ENCODE results near the gene MRPL51. TPM values are rescaled to one million over a fixed set of nuclear protein-coding genes. Genes with fewer than 3 reads are reported as not detected.

MRPL51 gene
- total and polyA plus RNA-seq, 2 experiments from 2014 or later, result 93.9 to 463 TPM

DNA sequence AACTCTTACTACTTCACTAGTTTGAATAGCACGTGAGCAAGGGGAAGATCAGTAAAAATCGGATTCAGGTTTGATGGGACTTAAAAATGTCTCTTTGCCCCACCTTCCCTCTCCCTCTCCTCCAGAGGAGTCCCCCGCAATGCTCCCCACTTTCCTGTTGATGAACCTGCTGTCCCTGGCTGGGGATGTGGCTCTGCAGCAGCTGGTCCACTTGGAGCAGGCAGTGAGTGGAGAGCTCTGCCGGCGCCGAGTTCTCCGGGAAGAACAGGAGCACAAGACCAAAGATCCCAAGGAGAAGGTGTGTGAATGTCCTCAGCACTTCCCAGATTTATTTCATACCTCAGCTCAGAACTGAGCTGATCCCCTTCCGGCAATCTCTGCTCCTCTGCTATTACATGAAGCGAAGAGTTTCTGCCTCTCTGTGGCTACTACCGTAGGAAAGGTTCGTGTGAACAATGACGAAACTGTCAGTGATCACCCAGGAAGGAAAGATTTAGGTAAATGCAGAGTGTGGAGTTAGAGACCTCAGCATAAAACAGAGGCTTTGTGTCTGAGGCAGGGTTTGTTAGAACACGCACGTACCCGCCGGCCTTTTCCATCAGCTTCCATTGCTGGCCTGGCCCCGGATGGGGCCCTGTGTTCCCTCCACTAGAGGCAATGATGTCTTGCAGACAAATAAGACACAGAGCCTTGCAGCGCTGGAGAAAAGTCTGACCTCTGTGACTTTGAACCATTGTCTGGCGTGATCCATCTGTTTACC, 33.9 kb upstream of the MRPL51 start:
- TF ChIP-seq, protein P1, sequence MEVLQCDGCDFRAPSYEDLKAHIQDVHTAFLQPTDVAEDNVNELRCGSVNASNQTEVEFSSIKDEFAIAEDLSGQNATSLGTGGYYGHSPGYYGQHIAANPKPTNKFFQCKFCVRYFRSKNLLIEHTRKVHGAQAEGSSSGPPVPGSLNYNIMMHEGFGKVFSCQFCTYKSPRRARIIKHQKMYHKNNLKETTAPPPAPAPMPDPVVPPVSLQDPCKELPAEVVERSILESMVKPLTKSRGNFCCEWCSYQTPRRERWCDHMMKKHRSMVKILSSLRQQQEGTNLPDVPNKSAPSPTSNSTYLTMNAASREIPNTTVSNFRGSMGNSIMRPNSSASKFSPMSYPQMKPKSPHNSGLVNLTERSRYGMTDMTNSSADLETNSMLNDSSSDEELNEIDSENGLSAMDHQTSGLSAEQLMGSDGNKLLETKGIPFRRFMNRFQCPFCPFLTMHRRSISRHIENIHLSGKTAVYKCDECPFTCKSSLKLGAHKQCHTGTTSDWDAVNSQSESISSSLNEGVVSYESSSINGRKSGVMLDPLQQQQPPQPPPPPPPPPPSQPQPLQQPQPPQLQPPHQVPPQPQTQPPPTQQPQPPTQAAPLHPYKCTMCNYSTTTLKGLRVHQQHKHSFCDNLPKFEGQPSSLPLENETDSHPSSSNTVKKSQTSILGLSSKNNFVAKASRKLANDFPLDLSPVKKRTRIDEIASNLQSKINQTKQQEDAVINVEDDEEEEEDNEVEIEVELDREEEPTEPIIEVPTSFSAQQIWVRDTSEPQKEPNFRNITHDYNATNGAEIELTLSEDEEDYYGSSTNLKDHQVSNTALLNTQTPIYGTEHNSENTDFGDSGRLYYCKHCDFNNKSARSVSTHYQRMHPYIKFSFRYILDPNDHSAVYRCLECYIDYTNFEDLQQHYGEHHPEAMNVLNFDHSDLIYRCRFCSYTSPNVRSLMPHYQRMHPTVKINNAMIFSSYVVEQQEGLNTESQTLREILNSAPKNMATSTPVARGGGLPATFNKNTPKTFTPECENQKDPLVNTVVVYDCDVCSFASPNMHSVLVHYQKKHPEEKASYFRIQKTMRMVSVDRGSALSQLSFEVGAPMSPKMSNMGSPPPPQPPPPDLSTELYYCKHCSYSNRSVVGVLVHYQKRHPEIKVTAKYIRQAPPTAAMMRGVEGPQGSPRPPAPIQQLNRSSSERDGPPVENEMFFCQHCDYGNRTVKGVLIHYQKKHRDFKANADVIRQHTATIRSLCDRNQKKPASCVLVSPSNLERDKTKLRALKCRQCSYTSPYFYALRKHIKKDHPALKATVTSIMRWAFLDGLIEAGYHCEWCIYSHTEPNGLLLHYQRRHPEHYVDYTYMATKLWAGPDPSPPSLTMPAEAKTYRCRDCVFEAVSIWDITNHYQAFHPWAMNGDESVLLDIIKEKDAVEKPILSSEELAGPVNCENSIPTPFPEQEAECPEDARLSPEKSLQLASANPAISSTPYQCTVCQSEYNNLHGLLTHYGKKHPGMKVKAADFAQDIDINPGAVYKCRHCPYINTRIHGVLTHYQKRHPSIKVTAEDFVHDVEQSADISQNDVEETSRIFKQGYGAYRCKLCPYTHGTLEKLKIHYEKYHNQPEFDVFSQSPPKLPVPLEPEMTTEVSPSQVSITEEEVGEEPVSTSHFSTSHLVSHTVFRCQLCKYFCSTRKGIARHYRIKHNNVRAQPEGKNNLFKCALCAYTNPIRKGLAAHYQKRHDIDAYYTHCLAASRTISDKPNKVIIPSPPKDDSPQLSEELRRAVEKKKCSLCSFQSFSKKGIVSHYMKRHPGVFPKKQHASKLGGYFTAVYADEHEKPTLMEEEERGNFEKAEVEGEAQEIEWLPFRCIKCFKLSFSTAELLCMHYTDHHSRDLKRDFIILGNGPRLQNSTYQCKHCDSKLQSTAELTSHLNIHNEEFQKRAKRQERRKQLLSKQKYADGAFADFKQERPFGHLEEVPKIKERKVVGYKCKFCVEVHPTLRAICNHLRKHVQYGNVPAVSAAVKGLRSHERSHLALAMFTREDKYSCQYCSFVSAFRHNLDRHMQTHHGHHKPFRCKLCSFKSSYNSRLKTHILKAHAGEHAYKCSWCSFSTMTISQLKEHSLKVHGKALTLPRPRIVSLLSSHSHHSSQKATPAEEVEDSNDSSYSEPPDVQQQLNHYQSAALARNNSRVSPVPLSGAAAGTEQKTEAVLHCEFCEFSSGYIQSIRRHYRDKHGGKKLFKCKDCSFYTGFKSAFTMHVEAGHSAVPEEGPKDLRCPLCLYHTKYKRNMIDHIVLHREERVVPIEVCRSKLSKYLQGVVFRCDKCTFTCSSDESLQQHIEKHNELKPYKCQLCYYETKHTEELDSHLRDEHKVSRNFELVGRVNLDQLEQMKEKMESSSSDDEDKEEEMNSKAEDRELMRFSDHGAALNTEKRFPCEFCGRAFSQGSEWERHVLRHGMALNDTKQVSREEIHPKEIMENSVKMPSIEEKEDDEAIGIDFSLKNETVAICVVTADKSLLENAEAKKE (CRISPR knock-in tag; IDR thresholded peaks at IDR 0.05), result no peak
- TF ChIP-seq CREB1 (CRISPR knock-in tag; IDR thresholded peaks at IDR 0.05; ENCODE audit: low read depth) (no peak), EZH2 (IDR thresholded peaks at IDR 0.05; ENCODE audit: low read depth, unreplicated experiment) (no peak), ZNF114 (CRISPR knock-in tag; IDR thresholded peaks at IDR 0.05) (no peak), STAT1 (IDR thresholded peaks at IDR 0.05; ENCODE audit: unreplicated experiment) (no peak), POLR2AphosphoS5 (IDR thresholded peaks at IDR 0.05; ENCODE audit: low read depth) (no peak), EZH2phosphoT487 (IDR thresholded peaks at IDR 0.05; ENCODE audit: unreplicated experiment) (no peak), JUNB (IDR thresholded peaks at IDR 0.05; ENCODE audit: unreplicated experiment) (no peak), ZNF331 (CRISPR knock-in tag; IDR thresholded peaks at IDR 0.05; ENCODE audit: low read depth) (no peak)
- TF ChIP-seq, protein P2, sequence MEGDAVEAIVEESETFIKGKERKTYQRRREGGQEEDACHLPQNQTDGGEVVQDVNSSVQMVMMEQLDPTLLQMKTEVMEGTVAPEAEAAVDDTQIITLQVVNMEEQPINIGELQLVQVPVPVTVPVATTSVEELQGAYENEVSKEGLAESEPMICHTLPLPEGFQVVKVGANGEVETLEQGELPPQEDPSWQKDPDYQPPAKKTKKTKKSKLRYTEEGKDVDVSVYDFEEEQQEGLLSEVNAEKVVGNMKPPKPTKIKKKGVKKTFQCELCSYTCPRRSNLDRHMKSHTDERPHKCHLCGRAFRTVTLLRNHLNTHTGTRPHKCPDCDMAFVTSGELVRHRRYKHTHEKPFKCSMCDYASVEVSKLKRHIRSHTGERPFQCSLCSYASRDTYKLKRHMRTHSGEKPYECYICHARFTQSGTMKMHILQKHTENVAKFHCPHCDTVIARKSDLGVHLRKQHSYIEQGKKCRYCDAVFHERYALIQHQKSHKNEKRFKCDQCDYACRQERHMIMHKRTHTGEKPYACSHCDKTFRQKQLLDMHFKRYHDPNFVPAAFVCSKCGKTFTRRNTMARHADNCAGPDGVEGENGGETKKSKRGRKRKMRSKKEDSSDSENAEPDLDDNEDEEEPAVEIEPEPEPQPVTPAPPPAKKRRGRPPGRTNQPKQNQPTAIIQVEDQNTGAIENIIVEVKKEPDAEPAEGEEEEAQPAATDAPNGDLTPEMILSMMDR (conservative IDR thresholded peaks at IDR 0.05; ENCODE audit: low read depth in 2 of 2), result no peak
- TF ChIP-seq, protein P3, sequence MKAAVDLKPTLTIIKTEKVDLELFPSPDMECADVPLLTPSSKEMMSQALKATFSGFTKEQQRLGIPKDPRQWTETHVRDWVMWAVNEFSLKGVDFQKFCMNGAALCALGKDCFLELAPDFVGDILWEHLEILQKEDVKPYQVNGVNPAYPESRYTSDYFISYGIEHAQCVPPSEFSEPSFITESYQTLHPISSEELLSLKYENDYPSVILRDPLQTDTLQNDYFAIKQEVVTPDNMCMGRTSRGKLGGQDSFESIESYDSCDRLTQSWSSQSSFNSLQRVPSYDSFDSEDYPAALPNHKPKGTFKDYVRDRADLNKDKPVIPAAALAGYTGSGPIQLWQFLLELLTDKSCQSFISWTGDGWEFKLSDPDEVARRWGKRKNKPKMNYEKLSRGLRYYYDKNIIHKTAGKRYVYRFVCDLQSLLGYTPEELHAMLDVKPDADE (IDR thresholded peaks at IDR 0.05), result no peak
- TF ChIP-seq, protein P4, sequence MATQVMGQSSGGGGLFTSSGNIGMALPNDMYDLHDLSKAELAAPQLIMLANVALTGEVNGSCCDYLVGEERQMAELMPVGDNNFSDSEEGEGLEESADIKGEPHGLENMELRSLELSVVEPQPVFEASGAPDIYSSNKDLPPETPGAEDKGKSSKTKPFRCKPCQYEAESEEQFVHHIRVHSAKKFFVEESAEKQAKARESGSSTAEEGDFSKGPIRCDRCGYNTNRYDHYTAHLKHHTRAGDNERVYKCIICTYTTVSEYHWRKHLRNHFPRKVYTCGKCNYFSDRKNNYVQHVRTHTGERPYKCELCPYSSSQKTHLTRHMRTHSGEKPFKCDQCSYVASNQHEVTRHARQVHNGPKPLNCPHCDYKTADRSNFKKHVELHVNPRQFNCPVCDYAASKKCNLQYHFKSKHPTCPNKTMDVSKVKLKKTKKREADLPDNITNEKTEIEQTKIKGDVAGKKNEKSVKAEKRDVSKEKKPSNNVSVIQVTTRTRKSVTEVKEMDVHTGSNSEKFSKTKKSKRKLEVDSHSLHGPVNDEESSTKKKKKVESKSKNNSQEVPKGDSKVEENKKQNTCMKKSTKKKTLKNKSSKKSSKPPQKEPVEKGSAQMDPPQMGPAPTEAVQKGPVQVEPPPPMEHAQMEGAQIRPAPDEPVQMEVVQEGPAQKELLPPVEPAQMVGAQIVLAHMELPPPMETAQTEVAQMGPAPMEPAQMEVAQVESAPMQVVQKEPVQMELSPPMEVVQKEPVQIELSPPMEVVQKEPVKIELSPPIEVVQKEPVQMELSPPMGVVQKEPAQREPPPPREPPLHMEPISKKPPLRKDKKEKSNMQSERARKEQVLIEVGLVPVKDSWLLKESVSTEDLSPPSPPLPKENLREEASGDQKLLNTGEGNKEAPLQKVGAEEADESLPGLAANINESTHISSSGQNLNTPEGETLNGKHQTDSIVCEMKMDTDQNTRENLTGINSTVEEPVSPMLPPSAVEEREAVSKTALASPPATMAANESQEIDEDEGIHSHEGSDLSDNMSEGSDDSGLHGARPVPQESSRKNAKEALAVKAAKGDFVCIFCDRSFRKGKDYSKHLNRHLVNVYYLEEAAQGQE (IDR thresholded peaks at IDR 0.05; ENCODE audit: unreplicated experiment), result no peak
- Histone ChIP-seq H3K4me2 (no peak overlapping the region), H2AFZ (no peak overlapping the region), H3F3A (replicated peaks; ENCODE audit: low read depth) (peaks cover 37% of the 10 kb centered on the region), H3K4me1 (ENCODE audit: insufficient read depth) (peaks cover 12% of the 10 kb centered on the region), H3K4me3 (no peak overlapping the region), H3K79me2 (replicated peaks; ENCODE audit: insufficient read depth) (0 out of 2 replicates have a peak, but pooled peaks cover 3% of the 10 kb centered on the region), H3K36me3 (ENCODE audit: insufficient read depth) (peaks cover 89% of the 10 kb centered on the region), H3K27me3 (ENCODE audit: insufficient read depth) (no peaks in the 10 kb centered on the region), H3K9me2 (ENCODE audit: insufficient read depth) (no peaks in the 10 kb centered on the region), H3K27ac (ENCODE audit: low read depth) (no peak overlapping the region), H4K20me1 (replicated peaks; ENCODE audit: insufficient read depth) (peaks cover 6% of the 10 kb centered on the region)
- no peak for DNase-seq (ENCODE audit: low spot score)
- no peaks in the 10 kb centered on the region for H3K9me3 Mint-ChIP-seq
- H3K36me3 Mint-ChIP-seq (ENCODE audit: low read depth), result peaks cover 99% of the 10 kb centered on the region
- H3K27ac Mint-ChIP-seq, result no peak overlapping the region
- ATAC-seq, result no peak
- peaks cover 4% of the 10 kb centered on the region for H3K27me3 Mint-ChIP-seq (ENCODE audit: insufficient read depth, low read depth, poor library complexity)
- no peak overlapping the region for H3K4me3 Mint-ChIP-seq
- peaks cover 16% of the 10 kb centered on the region for H3K4me1 Mint-ChIP-seq
